IMR-90 (cell line): ENCODE data around the gene CERT1. TPM values are rescaled to one million over a fixed set of nuclear protein-coding genes. Genes with fewer than 3 reads are reported as not detected.

Experiments used
- ATAC-seq: fragments of 200-7000 bp; cut with Tn5 transposase; 2 replicates; pipeline ENCODE4 v1.9.1; 2020; ENCODE audit warnings: low read depth, mild to moderate bottlenecking, moderate library complexity
- BruUV-seq: library from RNA; stranded (reverse); fragments of 400-500 nt; replicated peaks from 2 replicates; lab custom pipeline; 2021; lab: Mats Ljungman, UMichigan
- CTCF ChIA-PET: fragments of 300-600 bp; formaldehyde crosslinking; extraction: SDS; loops from one replicate; lab custom pipeline; 2021; ENCODE audit warnings: antibody characterized with exemption; lab: Yijun Ruan, JAX
- POLR2A ChIA-PET: fragments of 300-600 bp; sonication (Branson Sonifier 250); formaldehyde crosslinking; loops from one replicate; lab custom pipeline; 2022; ENCODE audit warnings: antibody characterized with exemption; ENCODE audit not compliant: unreplicated experiment; lab: Charles Lee
- DNase-seq: peaks from one replicate; pipeline ENCODE4 v3.0.0; 2013
- H2AFZ ChIP-seq: replicated peaks from 2 replicates; pipeline ENCODE3; 2013; ENCODE audit warnings: low read length, mild to moderate bottlenecking; ENCODE audit not compliant: poor library complexity
- H2AK5ac ChIP-seq: 2 replicates; pipeline ENCODE4 v1.6.1; 2013; ENCODE audit warnings: low read depth, low read length, inconsistent platforms
- H2AK9ac ChIP-seq: replicated peaks from 2 replicates; pipeline ENCODE3; 2013; ENCODE audit warnings: mild to moderate bottlenecking, low read depth, low read length, moderate library complexity; ENCODE audit not compliant: poor library complexity
- H2BK120ac ChIP-seq: 2 replicates; pipeline ENCODE4 v1.6.1; 2013; ENCODE audit warnings: low read depth, low read length, inconsistent platforms
- H2BK15ac ChIP-seq: 3 replicates; pipeline ENCODE4 v1.6.1; 2013; ENCODE audit warnings: low read depth, low read length, inconsistent platforms
- H2BK20ac ChIP-seq: 2 replicates; pipeline ENCODE4 v1.6.1; 2013; ENCODE audit warnings: low read depth, mild to moderate bottlenecking, inconsistent platforms, low read length, moderate library complexity
- H2BK5ac ChIP-seq: 2 replicates; pipeline ENCODE4 v1.6.1; 2013; ENCODE audit warnings: mild to moderate bottlenecking, low read depth, low read length, inconsistent platforms; ENCODE audit not compliant: poor library complexity, severe bottlenecking
- H3K14ac ChIP-seq: replicated peaks from 2 replicates; pipeline ENCODE4 v1.6.1; 2013; ENCODE audit warnings: low read depth, low read length, inconsistent platforms
- H3K18ac ChIP-seq: 2 replicates; pipeline ENCODE4 v1.6.1; 2013; ENCODE audit warnings: low read depth, low read length, control low read depth
- H3K23ac ChIP-seq: 2 replicates; pipeline ENCODE4 v1.6.1; 2013; ENCODE audit warnings: low read depth, low read length, inconsistent platforms
- H3K27ac ChIP-seq: 2 replicates; pipeline ENCODE4 v1.5.1; 2013; ENCODE audit warnings: mild to moderate bottlenecking, control low read depth, low read length; ENCODE audit not compliant: insufficient read depth
- H3K27me3 ChIP-seq: 2 replicates; pipeline ENCODE4 v1.6.1; 2013; ENCODE audit warnings: low read length; ENCODE audit not compliant: control insufficient read depth, insufficient read depth
- H3K36me3 ChIP-seq: 2 replicates; pipeline ENCODE4 v1.6.1; 2013; ENCODE audit warnings: low read length, mixed read lengths; ENCODE audit not compliant: control insufficient read depth, insufficient read depth
- H3K4ac ChIP-seq: 2 replicates; pipeline ENCODE4 v1.6.1; 2013; ENCODE audit warnings: low read depth, low read length, inconsistent platforms
- H3K4me1 ChIP-seq: 2 replicates; pipeline ENCODE4 v1.6.1; 2013; ENCODE audit warnings: low read length, mixed read lengths; ENCODE audit not compliant: control insufficient read depth, insufficient read depth
- H3K4me2 ChIP-seq: 2 replicates; pipeline ENCODE4 v1.6.1; 2013; ENCODE audit warnings: low read depth, mild to moderate bottlenecking, control low read depth, low read length, moderate library complexity
- H3K4me3 ChIP-seq: 2 replicates; pipeline ENCODE4 v1.5.1; 2013; ENCODE audit warnings: low read depth, mild to moderate bottlenecking, control low read depth, low read length, moderate library complexity; ENCODE audit not compliant: insufficient read depth
- H3K56ac ChIP-seq: 2 replicates; pipeline ENCODE4 v1.6.1; 2013; ENCODE audit warnings: low read length, inconsistent platforms; ENCODE audit not compliant: insufficient read depth; ENCODE audit errors: extremely low read depth
- H3K79me1 ChIP-seq, 2 experiments: 2 replicates each; pipeline ENCODE4 v1.6.1; 2013; ENCODE audit warnings: low read length in 2 of 2, inconsistent platforms in 1 of 2, low read depth in 1 of 2
- H3K9ac ChIP-seq: 2 replicates; pipeline ENCODE4 v1.6.1; 2013; ENCODE audit warnings: low read depth, low read length, control low read depth
- H3K9me1 ChIP-seq: 2 replicates; pipeline ENCODE4 v1.6.1; 2013; ENCODE audit warnings: low read length, inconsistent platforms; ENCODE audit not compliant: insufficient read depth
- H3K9me3 ChIP-seq: 2 replicates; pipeline ENCODE4 v1.6.1; 2013; ENCODE audit warnings: low read length; ENCODE audit not compliant: control insufficient read depth, insufficient read depth
- H4K20me1 ChIP-seq: 2 replicates; pipeline ENCODE4 v1.6.1; 2013; ENCODE audit warnings: low read length, inconsistent platforms; ENCODE audit not compliant: insufficient read depth
- H4K5ac ChIP-seq: 2 replicates; pipeline ENCODE4 v1.6.1; 2013; ENCODE audit warnings: mild to moderate bottlenecking, low read depth, low read length, control low read depth
- H4K8ac ChIP-seq, 2 experiments: 2 replicates each; pipeline ENCODE4 v1.6.1; 2013; ENCODE audit warnings: low read depth in 2 of 2, low read length in 2 of 2, control low read depth in 1 of 2, inconsistent platforms in 1 of 2
- H4K91ac ChIP-seq: 2 replicates; pipeline ENCODE4 v1.6.1; 2013; ENCODE audit warnings: low read depth, low read length, inconsistent platforms; ENCODE audit not compliant: insufficient read depth
- BHLHE40 ChIP-seq: fragments of 150-350 bp; IDR thresholded peaks from 2 replicates; pipeline ENCODE4 v1.6.1; 2016; ENCODE audit warnings: mild to moderate bottlenecking, low read depth, low read length
- CEBPB ChIP-seq: IDR thresholded peaks from 2 replicates; pipeline ENCODE4 v1.6.1; 2012; ENCODE audit warnings: low read depth, low read length, improper control_type of control experiment
- CHD1 ChIP-seq: IDR thresholded peaks from 2 replicates; pipeline ENCODE4 v1.6.1; 2012; ENCODE audit warnings: low read depth, low read length, improper control_type of control experiment
- FOS ChIP-seq: fragments of 150-350 bp; IDR thresholded peaks from 2 replicates; pipeline ENCODE4 v1.6.1; 2016; ENCODE audit warnings: low read depth, low read length
- MAFK ChIP-seq: IDR thresholded peaks from 2 replicates; pipeline ENCODE4 v1.6.1; 2012; ENCODE audit warnings: low read depth, low read length, improper control_type of control experiment
- MAZ ChIP-seq: IDR thresholded peaks from 2 replicates; pipeline ENCODE4 v1.6.1; 2012; ENCODE audit warnings: low read depth, mild to moderate bottlenecking, low read length, improper control_type of control experiment, moderate library complexity, borderline replicate concordance
- MXI1 ChIP-seq: IDR thresholded peaks from 2 replicates; pipeline ENCODE4 v1.6.1; 2012; ENCODE audit warnings: low read depth, mild to moderate bottlenecking, low read length, moderate library complexity, borderline replicate concordance
- NFE2L2 ChIP-seq: fragments of 150-350 bp; IDR thresholded peaks from 2 replicates; pipeline ENCODE4 v1.6.1; 2016; ENCODE audit warnings: low read depth, mild to moderate bottlenecking, low read length
- POLR2A ChIP-seq: IDR thresholded peaks from 2 replicates; pipeline ENCODE4 v1.6.1; 2012; ENCODE audit warnings: mild to moderate bottlenecking, low read depth, low read length
- RAD21 ChIP-seq: IDR thresholded peaks from 2 replicates; pipeline ENCODE4 v1.6.1; 2012; ENCODE audit warnings: low read length, improper control_type of control experiment
- RCOR1 ChIP-seq: IDR thresholded peaks from 2 replicates; pipeline ENCODE4 v1.6.1; 2012; ENCODE audit warnings: mild to moderate bottlenecking, low read length, improper control_type of control experiment; ENCODE audit not compliant: insufficient replicate concordance
- RFX5 ChIP-seq: IDR thresholded peaks from 2 replicates; pipeline ENCODE4 v1.8.0; 2012; ENCODE audit warnings: low read depth, mild to moderate bottlenecking, low read length, moderate library complexity
- SMC3 ChIP-seq: fragments of 150-350 bp; IDR thresholded peaks from 2 replicates; pipeline ENCODE4 v1.6.1; 2016; ENCODE audit warnings: low read depth, mild to moderate bottlenecking, antibody characterized with exemption, low read length, moderate library complexity
- WGBS, 2 experiments: methylation state at CpG; one replicate each; pipeline versions ENCODE4 v1.1.5 to v1.1.7; 2013; ENCODE audit warnings: missing lambda C conversion rate in 2 of 2; ENCODE audit not compliant: insufficient read length in 1 of 2; ENCODE audit errors: extremely low coverage in 2 of 2; 5-methylcytosine and 5-hydroxymethylcytosine counted together
- dilution Hi-C: fragments of 300-500 bp; cut with HindIII; formaldehyde crosslinking; loops from one replicate; pipeline ENCODE4 v1.14.3; 2018; ENCODE audit warnings: low sequenced_read_pairs; ENCODE audit not compliant: unreplicated experiment
- in situ Hi-C: fragments of 300-500 bp; cut with MboI; formaldehyde crosslinking; loops from 3 replicates; pipeline ENCODE4 v1.14.3; 2019; ENCODE audit warnings: low sequenced_read_pairs, inconsistent platforms, mixed read lengths
- intact Hi-C: fragments of 100-400 bp; cut with micrococcal nuclease; formaldehyde crosslinking; loops from 2 replicates; pipeline ENCODE4 v1.10.0; 2022
- polyA plus RNA-seq, 3 experiments: library from polyadenylated mRNA; depleted of rRNA; stranded (reverse); fragments of >200 nt; gene quantifications; 2 replicates each; pipeline ENCODE4 v1.2.3, GENCODE V29; 2012; ENCODE audit warnings: low replicate concordance in 1 of 3
- total RNA-seq: library from RNA; depleted of rRNA; stranded (reverse); fragments of >200 nt; gene quantifications from 2 replicates; pipeline ENCODE4 v1.2.3, GENCODE V29; 2012
- TF ChIP-seq, protein P1 (sequence below): conservative IDR thresholded peaks from 2 replicates; pipeline ENCODE4 v1.5.1; 2012; ENCODE audit warnings: mild to moderate bottlenecking, low read depth, low read length, improper control_type of control experiment
- TF ChIP-seq, protein P2 (sequence below): fragments of 150-350 bp; IDR thresholded peaks from 2 replicates; pipeline ENCODE4 v1.6.1; 2016; ENCODE audit warnings: low read depth, mild to moderate bottlenecking, low read length, moderate library complexity, borderline replicate concordance

Gene CERT1
- total and polyA plus RNA-seq, 2 of the 4 experiments (the other 2 are of a cell fraction): 7.2 TPM

DNA sequence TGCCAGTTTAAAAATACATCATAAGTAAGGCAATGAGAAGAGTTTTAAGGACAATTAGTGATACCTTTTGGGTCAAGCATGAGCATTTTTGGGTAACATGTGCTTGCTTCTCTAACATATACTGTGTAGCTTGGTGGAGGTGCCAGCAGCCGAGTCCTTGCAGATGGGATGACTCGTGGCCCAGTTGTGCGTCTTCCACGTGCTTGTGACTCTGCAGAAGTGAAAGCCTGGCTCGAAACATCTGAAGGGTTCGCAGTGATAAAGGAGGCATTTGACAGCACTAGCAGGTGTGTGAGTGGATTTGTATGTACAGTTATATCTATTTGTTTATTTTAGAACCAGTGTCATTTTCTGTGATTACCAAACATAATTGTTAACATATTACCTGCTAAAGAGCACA, 156.2 kb downstream of the CERT1 start:
- H3K23ac ChIP-seq: no peak overlapping the region
- H3K9ac ChIP-seq: no peak overlapping the region
- dilution Hi-C loops (no loop called here), in situ Hi-C loops (loop anchor here (25.0 kb wide), 1 partner anchor 593 kb away; the partner anchor contains the start of genes GFM2 and NSA2), intact Hi-C loops (no loop called here)
- no peak overlapping the region for H2BK20ac ChIP-seq
- no peak overlapping the region for H2AFZ ChIP-seq
- H3K4me1 ChIP-seq: no peaks in the 10 kb centered on the region
- no peak overlapping the region for H3K14ac ChIP-seq
- no peak overlapping the region for H3K4ac ChIP-seq
- no peaks in the 10 kb centered on the region for H3K9me3 ChIP-seq
- H4K20me1 ChIP-seq: no peaks in the 10 kb centered on the region
- peaks cover 30% of the 10 kb centered on the region for H3K36me3 ChIP-seq
- ATAC-seq: no peak
- H2BK15ac ChIP-seq: no peak overlapping the region
- H3K9me1 ChIP-seq: no peaks in the 10 kb centered on the region
- H3K18ac ChIP-seq: no peak overlapping the region
- POLR2A ChIA-PET: interaction anchor here (0.6 kb wide), 1 partner anchor 1397 kb away, joined by 3 read pairs; no protein-coding TSS in a partner anchor
- H3K27me3 ChIP-seq: no peaks in the 10 kb centered on the region
- H2AK9ac ChIP-seq: no peak overlapping the region
- no peak overlapping the region for H2AK5ac ChIP-seq
- WGBS, 2 experiments: 89% methylated on average over 4 of the region's 6 CpGs; no CpG with 5 or more reads in 1 of the 2 experiments
- H3K27ac ChIP-seq: no peak overlapping the region
- no peaks in the 10 kb centered on the region for H3K79me1 ChIP-seq
- H3K4me3 ChIP-seq: no peak overlapping the region
- no peak overlapping the region for H3K4me2 ChIP-seq
- BruUV-seq: no TSS peak
- no peak overlapping the region for H2BK5ac ChIP-seq
- H3K56ac ChIP-seq: no peak overlapping the region
- H2BK120ac ChIP-seq: no peak overlapping the region
- CTCF ChIA-PET: no interaction called here
- H4K5ac ChIP-seq: no peak overlapping the region
- no peak overlapping the region for H4K8ac ChIP-seq
- TF ChIP-seq MXI1: no peak
- TF ChIP-seq MAFK: no peak
- no peak for TF ChIP-seq SMC3
- TF ChIP-seq, protein P1, sequence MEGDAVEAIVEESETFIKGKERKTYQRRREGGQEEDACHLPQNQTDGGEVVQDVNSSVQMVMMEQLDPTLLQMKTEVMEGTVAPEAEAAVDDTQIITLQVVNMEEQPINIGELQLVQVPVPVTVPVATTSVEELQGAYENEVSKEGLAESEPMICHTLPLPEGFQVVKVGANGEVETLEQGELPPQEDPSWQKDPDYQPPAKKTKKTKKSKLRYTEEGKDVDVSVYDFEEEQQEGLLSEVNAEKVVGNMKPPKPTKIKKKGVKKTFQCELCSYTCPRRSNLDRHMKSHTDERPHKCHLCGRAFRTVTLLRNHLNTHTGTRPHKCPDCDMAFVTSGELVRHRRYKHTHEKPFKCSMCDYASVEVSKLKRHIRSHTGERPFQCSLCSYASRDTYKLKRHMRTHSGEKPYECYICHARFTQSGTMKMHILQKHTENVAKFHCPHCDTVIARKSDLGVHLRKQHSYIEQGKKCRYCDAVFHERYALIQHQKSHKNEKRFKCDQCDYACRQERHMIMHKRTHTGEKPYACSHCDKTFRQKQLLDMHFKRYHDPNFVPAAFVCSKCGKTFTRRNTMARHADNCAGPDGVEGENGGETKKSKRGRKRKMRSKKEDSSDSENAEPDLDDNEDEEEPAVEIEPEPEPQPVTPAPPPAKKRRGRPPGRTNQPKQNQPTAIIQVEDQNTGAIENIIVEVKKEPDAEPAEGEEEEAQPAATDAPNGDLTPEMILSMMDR: no peak
- TF ChIP-seq CEBPB: no peak
- TF ChIP-seq, protein P2, sequence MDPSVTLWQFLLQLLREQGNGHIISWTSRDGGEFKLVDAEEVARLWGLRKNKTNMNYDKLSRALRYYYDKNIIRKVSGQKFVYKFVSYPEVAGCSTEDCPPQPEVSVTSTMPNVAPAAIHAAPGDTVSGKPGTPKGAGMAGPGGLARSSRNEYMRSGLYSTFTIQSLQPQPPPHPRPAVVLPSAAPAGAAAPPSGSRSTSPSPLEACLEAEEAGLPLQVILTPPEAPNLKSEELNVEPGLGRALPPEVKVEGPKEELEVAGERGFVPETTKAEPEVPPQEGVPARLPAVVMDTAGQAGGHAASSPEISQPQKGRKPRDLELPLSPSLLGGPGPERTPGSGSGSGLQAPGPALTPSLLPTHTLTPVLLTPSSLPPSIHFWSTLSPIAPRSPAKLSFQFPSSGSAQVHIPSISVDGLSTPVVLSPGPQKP: no peak
- TF ChIP-seq RFX5: no peak
- TF ChIP-seq MAZ: no peak
- TF ChIP-seq RAD21: no peak
- TF ChIP-seq NFE2L2: no peak
- TF ChIP-seq FOS: no peak
- no peak for TF ChIP-seq RCOR1
- TF ChIP-seq POLR2A: no peak
- TF ChIP-seq BHLHE40: no peak
- no peak for TF ChIP-seq CHD1
- DNase-seq: peak; percentile 35
- H4K91ac ChIP-seq: no peak overlapping the region
